Measurements from ENCODE around the gene OR8I2. TPM values are rescaled to one million over a fixed set of nuclear protein-coding genes. Genes with fewer than 3 reads are reported as not detected.
"Not testable (repeated sequence)": the region's sequence is repeated elsewhere in the genome, so short reads cannot be mapped to it uniquely, and the experiment has no call there.

OR8I2 gene
- total RNA-seq, 4 donors from 2014 or later: not detected

- Histone ChIP-seq H3K4me1 (no peaks in the 10 kb centered on the region), H3K27ac (no peak overlapping the region), H3K27me3 (no peaks in the 10 kb centered on the region), H3K9me3 (no peaks in the 10 kb centered on the region), H3K36me3 (no peaks in the 10 kb centered on the region), H3K4me3 (no peak overlapping the region)
- TF ChIP-seq POLR2AphosphoS5 (IDR thresholded peaks at IDR 0.05): no peak
- no peak for TF ChIP-seq POLR2A (IDR thresholded peaks at IDR 0.05)
- no peak for DNase-seq (ENCODE audit: low spot score in 2 of 2)
- 49% methylated on average over 2 of the region's 2 CpGs for WGBS
These were observed 26.1 kb upstream of the OR8I2 start for GRCh38 chr11:56066980-56067379.

- Histone ChIP-seq H3K27me3 (no peaks in the 10 kb centered on the region), H3K4me3 (no peak overlapping the region), H3K9me3 (no peaks in the 10 kb centered on the region), H3K4me1 (no peaks in the 10 kb centered on the region), H3K36me3 (no peaks in the 10 kb centered on the region), H3K27ac (no peak overlapping the region)
- WGBS: 90% methylated on average over 3 of the region's 3 CpGs
- DNase-seq (ENCODE audit: low spot score in 2 of 2): no peak
- TF ChIP-seq POLR2A (IDR thresholded peaks at IDR 0.05) (no peak), EP300 (IDR thresholded peaks at IDR 0.05) (no peak), CTCF (IDR thresholded peaks at IDR 0.05) (no peak), POLR2AphosphoS5 (IDR thresholded peaks at IDR 0.05) (no peak)
These were observed 3.4 kb upstream of the OR8I2 start for GRCh38 chr11:56089697-56090096.

DNA sequence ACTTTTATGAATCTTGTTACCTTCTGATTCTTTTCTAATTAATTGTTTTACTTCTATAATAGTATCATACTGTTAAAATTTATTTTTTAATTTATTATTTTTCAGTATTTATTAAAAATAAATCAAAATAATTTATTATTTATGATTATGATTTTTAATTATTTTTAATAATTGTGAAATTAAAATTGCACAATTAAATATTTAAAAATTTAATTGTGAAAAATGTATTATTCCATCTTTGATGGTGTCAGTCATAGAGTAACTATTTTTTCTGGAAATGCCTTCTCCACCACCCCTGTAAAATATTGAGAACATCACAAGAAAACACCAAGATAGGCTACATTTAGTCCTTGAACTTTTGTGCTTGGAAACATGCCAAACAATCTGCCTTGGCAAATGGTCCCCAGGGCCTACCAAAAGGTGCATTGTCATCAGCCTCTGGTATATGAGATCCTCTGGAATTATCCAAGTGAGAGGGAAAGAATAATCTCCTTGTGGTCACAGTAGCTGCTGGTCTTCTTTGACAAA, 10.2 kb downstream of the OR8I2 start, which contains the start of gene OR8H2:
Gene OR8H2, plus strand, starts transcription at position 478 of the 528 bp plus-strand sequence. CDS start 1,356 bp downstream, outside the sequence.
- Histone ChIP-seq H3K27ac (no peak within 1 kb of the TSS), H3K4me1 (no peaks in the 10 kb centered on the region), H3K27me3 (no peaks in the 10 kb centered on the region), H3K4me3 (no peak within 1 kb of the TSS), H3K36me3 (no peaks in the 10 kb centered on the region), H3K9me3 (no peaks in the 10 kb centered on the region)
- TF ChIP-seq CTCF (IDR thresholded peaks at IDR 0.05): no peak
- TF ChIP-seq EP300 (IDR thresholded peaks at IDR 0.05): no peak
- TF ChIP-seq POLR2A (IDR thresholded peaks at IDR 0.05): no peak
- no peak for TF ChIP-seq POLR2AphosphoS5 (IDR thresholded peaks at IDR 0.05)
- DNase-seq (ENCODE audit: low spot score in 2 of 2): no peak

DNA sequence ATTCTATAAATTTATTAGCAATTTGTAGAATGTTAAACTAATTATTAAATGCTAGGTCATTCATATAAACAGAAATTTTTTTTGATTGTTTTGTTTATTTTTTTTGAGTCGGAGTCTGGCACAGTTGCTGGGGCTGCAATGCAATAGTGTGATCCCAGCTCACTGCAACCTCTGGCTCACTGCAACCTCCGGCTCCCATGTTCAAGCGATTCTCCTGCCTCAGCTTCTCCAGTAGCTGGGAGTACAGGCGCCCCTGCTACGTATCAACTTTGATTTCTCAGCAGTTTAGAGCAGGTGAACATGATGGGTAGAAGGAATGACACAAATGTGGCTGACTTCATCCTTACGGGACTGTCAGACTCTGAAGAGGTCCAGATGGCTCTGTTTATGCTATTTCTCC, 29.0 kb downstream of the OR8I2 start, which contains the start of gene OR8H3:
Gene OR8H3, plus strand, starts transcription at position 301 of the 400 bp plus-strand sequence. Its CDS starts 0 bp downstream, at position 301.
- Histone ChIP-seq H3K27me3 (no peaks in the 10 kb centered on the region), H3K36me3 (no peaks in the 10 kb centered on the region), H3K4me3 (no peak within 1 kb of the TSS), H3K27ac (no peak within 1 kb of the TSS), H3K4me1 (no peaks in the 10 kb centered on the region), H3K9me3 (no peaks in the 10 kb centered on the region)
- WGBS: 80% methylated on average over 6 of the region's 6 CpGs
- no peak for TF ChIP-seq POLR2A (IDR thresholded peaks at IDR 0.05)
- no peak for DNase-seq (ENCODE audit: low spot score in 2 of 2)

DNA sequence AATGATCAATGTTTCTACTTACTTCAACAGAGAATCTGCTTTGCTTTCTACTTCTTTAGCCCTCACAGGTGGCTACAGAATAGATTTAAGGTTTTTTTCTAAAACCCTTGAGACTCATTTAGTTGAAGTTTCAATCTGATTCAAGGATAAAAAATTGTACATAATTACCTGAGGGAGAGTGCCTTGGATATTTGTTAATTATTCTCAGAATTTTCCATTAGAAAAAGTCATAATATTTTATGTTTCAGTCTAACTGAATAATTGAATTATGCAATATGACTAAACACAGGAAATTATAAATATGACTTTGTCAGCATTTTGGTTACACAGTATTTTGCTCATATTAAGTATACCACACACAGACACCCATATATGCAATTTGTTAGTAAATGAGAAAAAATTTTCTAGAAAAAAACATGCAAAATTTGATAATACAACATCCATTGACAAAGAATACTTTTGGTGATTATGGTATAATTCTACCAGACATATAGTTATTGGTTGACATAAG, 47.1 kb downstream of the OR8I2 start, which contains the start of gene OR8J3:
Gene OR8J3, minus strand, starts transcription at position 51 of the 511 bp plus-strand sequence. CDS start 2,483 bp downstream, outside the sequence.
- H3K27ac ChIP-seq: no peak within 1 kb of the TSS
- H3K36me3 ChIP-seq: no peaks in the 10 kb centered on the region
- H3K9me3 ChIP-seq: no peaks in the 10 kb centered on the region
- H3K4me1 ChIP-seq: no peaks in the 10 kb centered on the region
- DNase-seq (ENCODE audit: low spot score in 2 of 2): no peak
- TF ChIP-seq POLR2A (IDR thresholded peaks at IDR 0.05) (no peak), POLR2AphosphoS5 (IDR thresholded peaks at IDR 0.05) (no peak), EP300 (IDR thresholded peaks at IDR 0.05) (no peak), CTCF (IDR thresholded peaks at IDR 0.05) (no peak)
- no peak within 1 kb of the TSS for H3K4me3 ChIP-seq
- H3K27me3 ChIP-seq: no peaks in the 10 kb centered on the region

DNA sequence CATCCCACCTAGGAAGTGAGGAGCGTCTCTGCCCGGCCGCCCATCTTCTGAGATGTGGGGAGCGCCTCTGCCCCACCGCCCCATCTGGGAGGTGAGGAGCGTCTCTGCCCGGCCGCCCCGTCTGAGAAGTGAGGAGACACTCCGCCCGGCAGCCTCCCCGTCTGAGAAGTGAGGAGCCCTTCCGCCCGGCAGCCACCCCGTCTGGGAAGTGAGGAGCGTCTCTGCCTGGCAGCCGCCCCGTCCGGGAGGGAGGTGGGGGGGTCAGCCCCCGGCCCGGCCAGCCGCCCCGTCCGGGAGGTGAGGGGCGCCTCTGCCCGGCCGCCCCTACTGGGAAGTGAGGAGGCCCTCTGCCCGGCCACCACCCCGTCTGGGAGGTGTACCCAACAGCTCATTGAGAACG, 50.6 kb downstream of the OR8I2 start:
- not testable (repeated sequence) for H3K4me1 ChIP-seq; H3K4me3 ChIP-seq; H3K36me3 ChIP-seq; DNase-seq (ENCODE audit: low spot score in 2 of 2); H3K9me3 ChIP-seq; H3K27me3 ChIP-seq; H3K27ac ChIP-seq
- WGBS: no CpG with 5 or more reads among the region's 30 CpGs

Other genes starting within 250 kb of the OR8I2 start
- gene TRIM51, start 210.0 kb upstream of the OR8I2 start, total RNA-seq: not detected
- gene OR5W2, start 178.7 kb upstream of the OR8I2 start, total RNA-seq: not detected
- gene OR5I1, start 156.9 kb upstream of the OR8I2 start, total RNA-seq: not detected
- gene OR10AG1, start 123.4 kb upstream of the OR8I2 start, total RNA-seq: not detected
- not detected for gene OR5F1, start 98.7 kb upstream of the OR8I2 start, total RNA-seq
- not detected for gene OR5AS1, start 65.7 kb upstream of the OR8I2 start, total RNA-seq
- not detected for gene OR8H2, start 10.4 kb downstream of the OR8I2 start, total RNA-seq
- gene OR8H3, start 29.1 kb downstream of the OR8I2 start, total RNA-seq: not detected
- not detected for gene OR8J3, start 46.9 kb downstream of the OR8I2 start, total RNA-seq
- not detected for gene OR8K5, start 67.0 kb downstream of the OR8I2 start, total RNA-seq
- not detected for gene OR5J2, start 83.3 kb downstream of the OR8I2 start, total RNA-seq
- gene OR5T2, start 140.9 kb downstream of the OR8I2 start, total RNA-seq: not detected
- gene OR5T3, start 158.9 kb downstream of the OR8I2 start, total RNA-seq: not detected
- gene OR5T1, start 180.8 kb downstream of the OR8I2 start, total RNA-seq: not detected
- not detected for gene OR8H1, start 198.9 kb downstream of the OR8I2 start, total RNA-seq
- gene OR8K3, start 221.8 kb downstream of the OR8I2 start, total RNA-seq: not detected